Astrocyte (in vitro differentiated cells and primary cell): ENCODE measurements around the gene KCNJ1. TPM values are rescaled to one million over a fixed set of nuclear protein-coding genes. Genes with fewer than 3 reads are reported as not detected.

Source experiments
- DNase-seq: peaks from one replicate; pipeline ENCODE4 v3.0.0-alpha.2; 2010; ENCODE audit warnings: low read depth
- FAIRE-seq: peaks from 2 replicates; lab custom pipeline; 2011; peaks lifted over from hg19 to GRCh38; lab: Jason Lieb, UNC
- H2AFZ ChIP-seq: 2 replicates; pipeline ENCODE4 v1.6.0; 2012; ENCODE audit warnings: low read depth, low read length, inconsistent platforms
- H3K27ac ChIP-seq: 2 replicates; pipeline ENCODE4 v1.5.1; 2011; ENCODE audit warnings: low read depth, low read length, inconsistent platforms
- H3K27me3 ChIP-seq: 2 replicates; pipeline ENCODE4 v1.6.0; 2011; ENCODE audit warnings: low read length, inconsistent platforms; ENCODE audit not compliant: insufficient read depth
- H3K36me3 ChIP-seq: 2 replicates; pipeline ENCODE4 v1.5.1; 2011; ENCODE audit warnings: low read length, inconsistent platforms; ENCODE audit not compliant: insufficient read depth
- H3K4me1 ChIP-seq: 2 replicates; pipeline ENCODE4 v1.5.1; 2011; ENCODE audit warnings: low read length, inconsistent platforms; ENCODE audit not compliant: insufficient read depth
- H3K4me2 ChIP-seq: 2 replicates; pipeline ENCODE4 v1.6.0; 2012; ENCODE audit warnings: low read length, inconsistent platforms
- H3K4me3 ChIP-seq: 2 replicates; pipeline ENCODE4 v1.5.1; 2011; ENCODE audit warnings: low read depth, mild to moderate bottlenecking, low read length, inconsistent platforms; ENCODE audit not compliant: insufficient read depth
- H3K79me2 ChIP-seq: 2 replicates; pipeline ENCODE4 v1.6.0; 2012; ENCODE audit warnings: mild to moderate bottlenecking, low read length, inconsistent platforms; ENCODE audit not compliant: insufficient read depth
- H3K9ac ChIP-seq: 2 replicates; pipeline ENCODE4 v1.6.0; 2012; ENCODE audit warnings: mild to moderate bottlenecking, low read length, inconsistent platforms
- H3K9me3 ChIP-seq: 2 replicates; pipeline ENCODE4 v1.5.1; 2012; ENCODE audit warnings: low read depth, mild to moderate bottlenecking, low read length, inconsistent platforms; ENCODE audit not compliant: insufficient read depth
- H4K20me1 ChIP-seq: 2 replicates; pipeline ENCODE4 v1.6.0; 2012; ENCODE audit warnings: low read length, inconsistent platforms; ENCODE audit not compliant: insufficient read depth
- H3K27ac Mint-ChIP-seq: one replicate; pipeline ENCODE4 v1.8.0; 2021; ENCODE audit warnings: mild to moderate bottlenecking, mixed read lengths; ENCODE audit not compliant: unreplicated experiment
- H3K27me3 Mint-ChIP-seq: one replicate; pipeline ENCODE4 v1.8.0; 2021; ENCODE audit warnings: low read depth, mixed read lengths; ENCODE audit not compliant: unreplicated experiment
- H3K36me3 Mint-ChIP-seq: one replicate; pipeline ENCODE4 v1.8.0; 2021; ENCODE audit warnings: low read depth, mixed read lengths; ENCODE audit not compliant: unreplicated experiment
- H3K4me1 Mint-ChIP-seq: one replicate; pipeline ENCODE4 v1.8.0; 2021; ENCODE audit warnings: low read depth, mixed read lengths; ENCODE audit not compliant: unreplicated experiment
- H3K4me3 Mint-ChIP-seq: one replicate; pipeline ENCODE4 v1.8.0; 2021; ENCODE audit warnings: mild to moderate bottlenecking, moderate library complexity, mixed read lengths; ENCODE audit not compliant: unreplicated experiment
- H3K9me3 Mint-ChIP-seq: one replicate; pipeline ENCODE4 v1.8.0; 2021; ENCODE audit warnings: mild to moderate bottlenecking, mixed read lengths; ENCODE audit not compliant: unreplicated experiment
- CTCF ChIP-seq: IDR thresholded peaks from 2 replicates; pipeline ENCODE4 v1.5.1; 2011; ENCODE audit warnings: low read depth, mild to moderate bottlenecking, inconsistent platforms, low read length, moderate library complexity; ENCODE audit not compliant: insufficient read depth
- EZH2 ChIP-seq: IDR thresholded peaks from 2 replicates; pipeline ENCODE4 v1.6.1; 2012; ENCODE audit warnings: mild to moderate bottlenecking, low read length, inconsistent platforms; ENCODE audit not compliant: insufficient read depth
- total RNA-seq: library from RNA; stranded (reverse); gene quantifications from 2 replicates; pipeline ENCODE4 v1.2.1, GENCODE V29; 2021

The KCNJ1 gene
- total RNA-seq, 1 donor from 2014 or later, result not detected

- Histone ChIP-seq H3K4me1 (peaks cover 6% of the 10 kb centered on the region), H3K4me3 (no peak overlapping the region), H3K36me3 (no peaks in the 10 kb centered on the region), H4K20me1 (no peaks in the 10 kb centered on the region), H3K79me2 (no peaks in the 10 kb centered on the region), H3K27ac (no peak overlapping the region), H3K9me3 (no peaks in the 10 kb centered on the region), H3K27me3 (peaks cover 5% of the 10 kb centered on the region), H3K4me2 (no peak overlapping the region), H3K9ac (no peak overlapping the region), H2AFZ (no peak overlapping the region)
- Mint-ChIP-seq H3K36me3 (no peaks in the 10 kb centered on the region), H3K27ac (no peak overlapping the region), H3K9me3 (peaks cover 2% of the 10 kb centered on the region), H3K27me3 (peaks cover 31% of the 10 kb centered on the region), H3K4me1 (no peaks in the 10 kb centered on the region), H3K4me3 (no peak overlapping the region)
- DNase-seq (no peak), FAIRE-seq (no peak)
- TF ChIP-seq EZH2 (no peak), CTCF (no peak)
These were observed 9.8 kb downstream of the KCNJ1 start for GRCh38 chr11:128857341-128857740.

- H3K9ac ChIP-seq, result no peak overlapping the region
- no peak for FAIRE-seq
- peaks cover 2% of the 10 kb centered on the region for H3K9me3 Mint-ChIP-seq
These were observed 10.9 kb downstream of the KCNJ1 start for GRCh38 chr11:128856241-128856640.

More at GRCh38 chr11:128856241-128856640, 10.9 kb downstream of the KCNJ1 start:
- Histone ChIP-seq H3K4me2 (no peak overlapping the region), H3K36me3 (no peaks in the 10 kb centered on the region), H3K4me3 (no peak overlapping the region), H3K4me1 (peaks cover 6% of the 10 kb centered on the region), H3K79me2 (no peaks in the 10 kb centered on the region), H4K20me1 (no peaks in the 10 kb centered on the region), H2AFZ (no peak overlapping the region), H3K27me3 (peaks cover 5% of the 10 kb centered on the region), H3K9me3 (no peaks in the 10 kb centered on the region), H3K27ac (no peak overlapping the region)
- Mint-ChIP-seq H3K36me3 (no peaks in the 10 kb centered on the region), H3K27ac (no peak overlapping the region), H3K27me3 (peaks cover 31% of the 10 kb centered on the region), H3K4me3 (no peak overlapping the region), H3K4me1 (no peaks in the 10 kb centered on the region)
- no peak for TF ChIP-seq EZH2
- no peak for TF ChIP-seq CTCF
- no peak for DNase-seq
